CD4-positive, alpha-beta T cell treated with Interleukin-15 for 1 hour (primary cell): ENCODE data around the gene SF3B6.
A peak's percentile ranks its signal among the peaks of the same experiment; 100 is the strongest.
"Not testable (repeated sequence)": the region's sequence is repeated elsewhere in the genome, so short reads cannot be mapped to it uniquely, and the experiment has no call there.

Experiments
- DNase-seq: peaks from one replicate; pipeline ENCODE4 v3.0.0-alpha.2; 2020

Gene SF3B6

DNA sequence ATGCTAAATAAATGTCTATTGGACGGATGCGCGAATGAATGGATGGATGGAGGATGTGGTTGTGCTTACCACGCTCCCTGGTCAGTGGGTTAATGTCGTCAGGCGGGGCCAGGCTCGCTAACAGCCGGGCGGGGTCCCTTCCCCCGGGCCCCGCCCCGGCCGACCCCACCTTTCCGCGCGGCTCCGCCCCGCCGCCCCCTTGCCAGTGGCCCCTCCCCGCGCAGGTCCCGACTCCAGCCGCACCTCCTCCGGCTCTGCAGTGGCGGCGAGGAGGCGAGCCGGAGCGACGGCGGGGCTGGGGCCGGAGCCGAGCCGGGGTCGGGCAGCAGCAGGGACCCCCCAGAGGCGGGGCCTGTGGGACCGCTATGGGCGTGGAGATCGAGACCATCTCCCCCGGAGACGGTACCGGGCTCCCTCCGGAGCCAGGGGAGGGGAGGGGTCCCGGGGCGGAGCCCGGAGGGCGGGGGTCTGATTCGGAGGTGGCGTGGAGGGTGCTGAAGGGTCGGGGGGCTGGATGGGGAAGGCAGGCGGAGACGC is 26.6 kb downstream of the SF3B6 start, which contains the start of gene FKBP1B:
FKBP1B (plus strand) TSS at position 257 of the 537 bp plus-strand sequence; CDS start at position 366, 109 bp downstream.
- peak; percentile 49 for DNase-seq

DNA sequence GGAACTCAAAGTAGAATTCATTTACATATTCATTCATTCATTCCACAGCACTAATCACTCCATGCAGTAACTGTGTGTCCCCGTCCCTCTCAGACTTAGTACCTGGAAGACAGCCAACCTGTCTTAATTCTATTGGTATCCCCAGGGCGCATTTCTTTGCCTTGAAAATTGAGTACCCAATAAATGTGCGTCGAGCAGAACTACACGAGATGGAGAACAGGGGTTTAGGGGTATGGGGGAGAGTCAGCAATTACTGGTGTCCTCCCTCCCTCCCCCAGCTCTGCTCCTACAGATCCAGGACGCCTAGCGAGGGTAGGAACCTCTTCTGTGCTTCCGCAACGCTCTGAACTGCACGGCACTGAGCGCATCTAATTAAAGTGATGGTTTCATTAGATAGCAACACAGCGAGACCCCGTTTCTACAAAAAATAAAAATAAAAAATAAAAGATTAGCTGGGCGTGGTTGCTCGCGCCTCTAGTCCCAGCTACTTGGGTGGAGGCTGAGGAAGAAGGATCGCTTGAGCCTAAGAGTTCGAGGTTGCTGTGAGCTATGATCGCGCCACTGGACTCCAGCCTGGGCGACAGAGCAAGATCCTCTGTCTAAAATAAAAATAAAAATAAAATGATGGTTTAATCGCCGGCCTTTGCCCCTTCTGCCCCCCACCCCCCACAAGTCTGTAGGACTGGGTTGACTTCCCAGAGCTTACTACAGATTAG is 27.2 kb downstream of the SF3B6 start:
- no peak for DNase-seq

DNA sequence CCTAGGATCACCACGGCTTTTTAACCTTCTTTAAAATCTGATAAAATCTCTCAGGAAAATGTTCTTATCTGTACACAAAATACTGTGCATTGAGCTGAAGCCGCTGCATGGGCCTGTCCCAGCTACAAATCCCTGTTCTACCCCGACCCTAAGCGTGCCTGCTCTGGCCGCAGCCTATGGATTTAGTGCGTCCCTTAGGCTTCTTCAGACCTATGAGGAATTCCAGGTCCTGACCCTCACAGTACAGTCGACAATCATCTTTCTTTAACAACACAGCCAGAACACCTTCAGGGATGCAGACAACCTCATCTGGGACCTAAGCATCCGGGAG is 28.5 kb downstream of the SF3B6 start:
- no peak for DNase-seq

GRCh38 chr2:24046930-24047702 is 29.0 kb downstream of the SF3B6 start, which contains the start of gene WDCP:
Gene WDCP (minus strand): TSS chr2:24047391. CDS start chr2:24039494, 7,897 bp downstream.
- peak; percentile 95 for DNase-seq

DNA sequence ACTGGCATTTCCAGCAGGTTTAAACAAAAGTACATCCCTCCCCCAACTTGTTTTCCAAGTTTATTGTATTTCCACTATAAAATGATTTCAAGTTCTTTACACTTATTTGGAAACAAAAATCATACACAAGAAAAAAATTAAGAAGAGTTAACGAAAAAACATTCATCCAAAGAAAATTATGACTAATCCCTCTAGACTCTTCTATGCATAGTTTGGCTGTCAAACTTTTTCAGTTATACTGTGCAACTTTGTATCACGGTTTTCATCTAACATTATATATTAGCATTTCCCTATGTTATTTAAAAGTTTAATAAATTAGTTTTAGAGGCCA is 29.6 kb downstream of the SF3B6 start:
- DNase-seq, result no peak

GRCh38 chr2:24045511-24046508 is 30.3 kb downstream of the SF3B6 start:
- no peak for DNase-seq

- not testable (repeated sequence) for DNase-seq
Measured at GRCh38 chr2:24043133-24043532, 33.0 kb downstream of the SF3B6 start.

GRCh38 chr2:24040511-24040910 is 35.6 kb downstream of the SF3B6 start:
- no peak for DNase-seq

DNA sequence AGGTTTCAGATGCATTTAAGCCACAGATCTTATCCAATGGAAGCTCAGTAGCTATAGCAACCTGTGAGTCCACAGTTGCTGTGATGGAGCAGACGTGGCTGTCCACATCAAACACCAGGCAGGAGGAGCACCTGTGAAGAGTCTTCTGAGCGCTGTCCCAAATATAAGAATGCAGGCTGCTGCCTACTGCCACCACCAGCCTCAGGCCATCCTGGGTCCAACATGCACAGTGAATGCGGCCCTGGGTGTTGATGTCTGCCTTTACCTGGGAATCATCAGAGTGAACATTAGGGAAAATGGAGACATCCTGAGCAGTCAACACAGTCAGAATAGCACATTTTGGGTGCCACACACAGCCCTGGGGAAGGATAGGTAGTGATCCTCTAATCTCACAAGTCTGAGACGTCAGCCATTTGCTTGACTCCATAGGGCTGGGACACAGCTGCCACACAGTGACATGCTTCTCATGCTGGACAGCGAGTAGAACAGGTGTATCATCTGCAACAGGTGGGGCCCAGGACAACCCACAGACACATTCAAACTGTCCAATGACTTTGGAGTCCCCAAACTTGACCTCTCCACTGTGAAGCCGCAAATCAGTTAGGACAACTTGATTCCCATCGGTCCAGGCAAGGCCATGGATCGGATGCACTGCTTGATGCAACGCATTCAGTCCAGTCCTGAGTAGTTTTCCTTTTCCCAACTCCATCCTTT is 37.2 kb downstream of the SF3B6 start:
- DNase-seq, result no peak

DNA sequence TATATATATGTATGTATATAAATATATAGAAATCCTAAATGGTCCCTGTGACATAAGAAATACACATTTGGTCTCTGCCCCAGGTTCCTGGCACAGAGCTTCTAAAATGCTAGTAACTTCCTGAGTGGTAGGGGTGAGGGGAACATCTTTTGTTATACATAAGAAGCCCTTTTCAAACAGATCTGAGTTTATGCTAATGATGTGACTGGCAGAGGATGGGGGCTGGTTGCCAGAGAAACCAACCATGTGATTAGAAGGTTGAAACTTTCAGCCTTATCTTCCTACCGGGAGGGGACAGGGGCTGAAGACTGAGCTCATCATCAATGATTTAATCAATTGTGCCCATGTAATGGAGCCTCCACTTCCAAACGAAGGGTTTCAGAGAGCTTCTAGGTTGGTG is 49.9 kb downstream of the SF3B6 start:
- DNase-seq, result no peak

DNA sequence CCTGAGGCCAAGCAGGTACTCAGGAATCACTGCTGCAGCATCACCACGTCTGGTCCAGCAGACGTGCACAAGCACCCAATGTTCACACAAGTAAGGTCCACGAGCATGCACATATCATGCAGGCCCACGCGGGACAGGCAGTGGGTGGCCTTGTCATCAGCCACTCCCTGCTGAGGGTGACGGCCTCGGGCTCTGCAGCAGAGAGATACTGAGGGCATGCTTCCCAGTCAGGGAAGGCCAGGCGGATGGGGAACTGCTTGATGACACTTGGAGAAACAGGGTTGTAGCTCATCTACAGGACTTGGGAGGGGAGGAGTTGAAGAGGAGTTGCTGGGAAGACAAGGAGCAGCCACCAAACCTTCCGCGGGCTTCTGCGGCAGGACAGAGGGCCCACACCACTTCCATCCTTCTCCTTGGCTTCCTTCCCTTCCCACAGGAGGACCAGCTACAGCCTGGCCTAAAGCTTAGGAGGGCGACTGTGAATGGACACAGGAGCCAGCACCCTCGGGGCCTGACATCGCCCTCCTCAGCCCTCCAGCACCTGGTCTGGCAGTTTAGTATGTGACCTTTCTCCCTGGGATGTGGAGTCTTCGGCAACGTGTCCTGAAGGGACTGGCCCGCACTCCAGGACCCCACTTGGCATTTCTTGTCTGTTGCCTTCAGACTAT is 51.0 kb downstream of the SF3B6 start:
- no peak for DNase-seq

GRCh38 chr2:24024018-24024417 is 52.1 kb downstream of the SF3B6 start:
- DNase-seq, result no peak

DNA sequence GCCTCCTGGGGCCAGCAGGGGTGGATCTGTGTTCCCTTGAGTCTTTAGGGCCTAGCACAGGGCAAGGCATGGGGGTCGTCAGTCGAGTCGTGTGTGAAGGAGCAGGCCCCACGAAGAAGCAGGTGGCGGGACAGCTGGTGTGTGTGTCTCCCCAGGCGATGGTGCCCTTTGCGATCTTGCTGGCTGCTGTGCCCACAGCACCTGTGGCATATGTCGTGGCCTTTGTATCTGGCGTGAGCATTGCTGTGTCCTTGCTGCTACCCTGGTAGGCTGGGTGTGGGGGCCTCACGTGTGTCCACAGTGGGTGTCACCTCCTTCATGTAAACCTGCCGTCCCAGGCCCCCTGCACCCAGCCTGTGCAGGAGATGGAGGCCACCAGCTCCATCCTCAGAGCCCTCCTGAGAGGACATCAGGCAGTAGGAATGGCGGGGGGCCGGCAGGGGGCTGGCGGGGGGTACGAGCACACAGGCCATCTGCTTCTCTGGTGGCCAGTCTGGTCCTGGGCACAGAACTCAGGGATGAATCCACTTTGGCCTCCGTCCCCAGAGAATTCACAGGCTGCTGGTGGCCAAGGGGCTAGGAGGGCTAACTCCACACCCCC is 53.1 kb downstream of the SF3B6 start:
- DNase-seq, result no peak

DNA sequence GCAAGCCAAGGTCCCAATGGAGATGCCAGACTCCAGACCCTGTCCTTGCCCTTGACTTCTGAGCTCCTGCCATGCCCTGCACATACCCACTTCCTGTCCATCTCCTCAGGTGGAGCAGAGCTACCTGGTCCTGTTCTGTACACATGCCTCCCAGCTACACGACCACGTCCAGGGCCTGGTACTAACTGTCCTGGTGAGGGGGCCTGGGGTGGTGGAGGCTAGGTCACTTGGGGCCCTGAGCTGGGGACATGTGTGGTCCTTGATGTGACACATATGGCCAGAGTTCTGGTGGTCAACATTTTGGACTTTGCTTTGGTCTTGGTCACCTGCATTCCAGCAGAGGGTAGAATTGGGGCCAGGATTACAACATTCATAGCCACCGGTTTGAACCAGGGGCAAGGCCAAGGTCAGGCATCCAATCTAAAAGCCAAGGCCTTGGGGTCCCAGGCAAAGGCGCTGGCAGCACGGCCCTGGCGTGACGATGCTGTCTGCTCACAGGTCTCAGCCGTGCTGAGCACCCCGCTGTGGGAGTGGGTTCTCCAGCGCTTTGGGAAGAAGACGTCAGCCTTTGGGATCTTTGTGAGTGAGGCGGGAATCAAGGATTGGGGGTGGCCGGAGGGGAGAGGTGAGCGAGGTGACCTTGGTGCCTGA is 53.7 kb downstream of the SF3B6 start:
- DNase-seq, result no peak

DNA sequence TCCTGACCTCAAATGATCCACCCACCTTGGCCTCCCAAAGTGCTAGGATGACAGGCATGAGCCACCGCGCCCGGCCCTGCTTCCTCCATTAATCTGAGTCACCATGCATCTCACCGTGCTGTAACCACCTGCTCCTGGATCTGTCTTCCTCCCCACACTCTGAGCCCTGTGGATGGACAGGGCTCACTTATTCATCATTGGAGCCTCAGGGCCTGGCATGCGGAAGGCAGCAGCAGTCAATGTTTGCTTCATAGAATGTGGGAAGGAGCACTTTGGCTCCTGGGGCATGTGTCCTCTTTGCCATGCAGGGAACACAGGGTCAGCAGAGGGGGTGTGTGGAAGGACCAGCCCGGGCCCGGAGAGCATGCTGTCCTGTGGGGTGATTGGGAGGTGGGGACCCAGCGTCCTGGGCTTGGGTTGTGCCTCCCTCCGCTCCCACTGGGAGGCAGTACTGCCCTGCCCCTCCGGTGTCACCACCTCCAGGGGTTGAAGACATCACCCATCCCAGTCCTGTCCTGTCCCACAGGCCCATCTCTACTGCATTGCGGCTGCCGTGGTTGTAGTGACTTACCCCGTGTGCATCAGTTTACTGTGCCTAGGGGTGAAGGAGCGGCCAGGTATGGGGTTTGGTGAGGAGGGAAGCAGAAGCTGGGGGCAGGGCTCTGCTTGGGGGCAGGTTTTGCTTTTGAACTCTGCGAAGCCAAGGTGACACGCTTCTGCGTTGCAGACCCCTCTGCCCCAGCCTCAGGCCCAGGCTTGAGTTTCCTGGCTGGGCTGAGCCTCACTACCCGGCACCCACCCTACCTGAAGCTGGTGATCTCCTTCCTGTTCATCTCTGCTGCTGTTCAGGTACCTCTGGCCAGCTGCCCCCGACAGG is 54.8 kb downstream of the SF3B6 start:
- DNase-seq, result no peak

- DNase-seq, result no peak
Measured at GRCh38 chr2:24020244-24020643, 55.9 kb downstream of the SF3B6 start.

- DNase-seq, result no peak
Measured at GRCh38 chr2:24019729-24020128, 56.4 kb downstream of the SF3B6 start.

DNA sequence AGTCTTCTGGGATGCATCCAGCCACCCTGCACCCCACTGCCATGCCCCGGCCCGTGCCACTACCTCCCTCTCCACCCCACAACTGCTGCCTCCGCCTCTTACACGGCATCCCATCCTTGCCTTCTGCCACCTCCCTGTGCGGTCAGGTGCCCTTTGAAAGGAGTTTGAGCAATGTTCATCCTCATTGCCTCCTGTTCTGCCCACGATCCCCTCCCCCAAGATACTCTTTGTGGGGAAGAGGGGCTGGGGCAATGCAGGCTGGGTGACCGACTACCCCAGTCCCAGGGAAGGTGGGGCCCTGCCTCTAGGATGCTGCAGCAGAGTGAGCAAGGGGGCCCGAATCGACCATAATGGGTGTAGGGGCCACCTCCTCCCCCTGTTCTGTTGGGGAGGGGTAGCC is 57.9 kb downstream of the SF3B6 start:
- no peak for DNase-seq

DNA sequence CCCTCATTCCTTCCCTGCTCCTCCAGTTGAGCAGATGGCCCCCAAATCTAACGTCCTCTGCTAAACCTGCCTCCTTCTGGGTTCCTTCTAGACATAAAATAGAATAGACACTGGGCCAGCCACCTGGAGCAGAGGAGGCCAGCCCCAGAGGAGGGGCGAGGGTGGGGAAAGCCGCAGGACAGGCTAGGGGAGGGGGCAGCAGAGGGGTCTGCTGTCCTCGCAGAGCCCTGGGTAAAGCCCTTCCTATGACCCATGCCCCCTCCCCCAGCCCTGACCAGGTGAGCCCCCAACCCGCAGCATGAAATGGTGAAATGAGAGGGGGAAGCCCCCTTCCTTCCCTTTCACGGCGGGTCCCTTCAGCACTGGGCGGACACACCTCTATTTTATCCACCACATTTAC is 58.4 kb downstream of the SF3B6 start:
- no peak for DNase-seq
